Tongue (tissue), 2 donors: Measurements from ENCODE around the gene METTL21A. TPM values are rescaled to one million over a fixed set of nuclear protein-coding genes. Genes with fewer than 3 reads are reported as not detected.

Experiments used
- small RNA-seq: library from RNA; depleted of rRNA; stranded (forward); fragments of <200 nt; gene quantifications from one replicate; pipeline ENCODE3, GENCODE V24; 2014; ENCODE audit warnings: low replicate concordance
- total RNA-seq: library from RNA; depleted of rRNA; stranded (reverse); fragments of >200 nt; gene quantifications from one replicate; pipeline ENCODE4 v1.2.3, GENCODE V29; 2014

Gene METTL21A
- total RNA-seq, 1 donor from 2014 or later = 17.0 TPM

Small RNA genes lying within 50 kb of the gene (small RNA-seq; reads per million reads assigned to genes)
- not detected for gene RPS29P9

Other genes with a start within 250 kb of the METTL21A start
- 50.8 TPM for gene CREB1, start 95.4 kb downstream of the METTL21A start, total RNA-seq
- gene CCNYL1, start 86.2 kb upstream of the METTL21A start, total RNA-seq = 8.2 TPM
- 4.0 TPM for gene FZD5, start 144.5 kb upstream of the METTL21A start, total RNA-seq